Liver (tissue), 2 donors: Measurements from ENCODE around the gene PFKFB4.

Experiments used
- MAX ChIP-seq: IDR thresholded peaks from 2 replicates; pipeline ENCODE4 v1.6.1; 2016; ENCODE audit warnings: antibody characterized with exemption
- YY1 ChIP-seq: IDR thresholded peaks from 2 replicates; pipeline ENCODE4 v1.6.1; 2016; ENCODE audit warnings: antibody characterized with exemption, mild to moderate bottlenecking
- ZBTB33 ChIP-seq: IDR thresholded peaks from 2 replicates; pipeline ENCODE4 v1.6.1; 2016; ENCODE audit warnings: antibody characterized with exemption
- TF ChIP-seq, protein P1 (sequence below): fragments of 150-350 bp; IDR thresholded peaks from 2 replicates; pipeline ENCODE4 v1.5.1; 2017; ENCODE audit warnings: improper control_type of control experiment, low read depth, low read length; ENCODE audit not compliant: missing input control
- donor health status: healthy.

DNA sequence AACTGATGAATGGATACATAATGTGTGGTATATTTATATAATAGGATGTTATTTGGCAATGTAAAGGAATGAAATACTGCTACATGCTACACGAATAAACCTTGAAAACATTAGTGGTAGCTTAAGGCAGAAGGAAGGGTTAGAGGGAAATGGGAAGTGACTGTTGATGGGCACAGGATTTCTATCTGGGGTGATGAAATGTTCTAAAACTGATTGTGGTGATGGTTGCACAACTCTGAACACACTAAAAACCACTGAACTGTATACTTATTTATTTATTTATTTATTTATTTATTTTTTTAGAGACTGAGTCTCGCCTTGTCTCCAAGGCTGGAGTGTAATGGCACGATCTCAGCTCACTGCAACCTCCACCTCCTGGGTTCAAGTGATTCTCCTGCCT lies 27.8 kb downstream of the PFKFB4 start:
- TF ChIP-seq, protein P1, sequence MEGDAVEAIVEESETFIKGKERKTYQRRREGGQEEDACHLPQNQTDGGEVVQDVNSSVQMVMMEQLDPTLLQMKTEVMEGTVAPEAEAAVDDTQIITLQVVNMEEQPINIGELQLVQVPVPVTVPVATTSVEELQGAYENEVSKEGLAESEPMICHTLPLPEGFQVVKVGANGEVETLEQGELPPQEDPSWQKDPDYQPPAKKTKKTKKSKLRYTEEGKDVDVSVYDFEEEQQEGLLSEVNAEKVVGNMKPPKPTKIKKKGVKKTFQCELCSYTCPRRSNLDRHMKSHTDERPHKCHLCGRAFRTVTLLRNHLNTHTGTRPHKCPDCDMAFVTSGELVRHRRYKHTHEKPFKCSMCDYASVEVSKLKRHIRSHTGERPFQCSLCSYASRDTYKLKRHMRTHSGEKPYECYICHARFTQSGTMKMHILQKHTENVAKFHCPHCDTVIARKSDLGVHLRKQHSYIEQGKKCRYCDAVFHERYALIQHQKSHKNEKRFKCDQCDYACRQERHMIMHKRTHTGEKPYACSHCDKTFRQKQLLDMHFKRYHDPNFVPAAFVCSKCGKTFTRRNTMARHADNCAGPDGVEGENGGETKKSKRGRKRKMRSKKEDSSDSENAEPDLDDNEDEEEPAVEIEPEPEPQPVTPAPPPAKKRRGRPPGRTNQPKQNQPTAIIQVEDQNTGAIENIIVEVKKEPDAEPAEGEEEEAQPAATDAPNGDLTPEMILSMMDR, result no peak
- TF ChIP-seq YY1, result no peak
- TF ChIP-seq ZBTB33, result no peak
- no peak for TF ChIP-seq MAX
